GM19455 (cell line): ENCODE data around the gene BEND4.
A peak's percentile ranks its signal among the peaks of the same experiment; 100 is the strongest.
"Not testable (repeated sequence)": the region's sequence is repeated elsewhere in the genome, so short reads cannot be mapped to it uniquely, and the experiment has no call there.

ENCODE experiments used
- ATAC-seq: cut with Tn5 transposase; IDR thresholded peaks from one replicate; pipeline ENCODE4 v1.9.1; 2021; ENCODE audit not compliant: unreplicated experiment

The BEND4 gene

GRCh38 chr4:42152507-42153504 lies at the start of gene BEND4:
TSS of gene BEND4 (minus strand) at chr4:42152655. CDS start at chr4:42152143, 512 bp downstream.
- ATAC-seq: peak; percentile 5

- ATAC-seq: no peak
Observed at GRCh38 chr4:42197341-42197740, 44.9 kb upstream of the BEND4 start.

GRCh38 chr4:42172921-42173320 lies 20.5 kb upstream of the BEND4 start:
- ATAC-seq: no peak

GRCh38 chr4:42172128-42172790 lies 19.8 kb upstream of the BEND4 start:
- ATAC-seq: no peak

GRCh38 chr4:42167709-42168108 lies 15.3 kb upstream of the BEND4 start:
- peak; percentile 100 for ATAC-seq

- not testable (repeated sequence) for ATAC-seq
Observed at GRCh38 chr4:42166186-42166585, 13.7 kb upstream of the BEND4 start.

- ATAC-seq: no peak
Observed at GRCh38 chr4:42159271-42160001, 7.0 kb upstream of the BEND4 start.

GRCh38 chr4:42151568-42152506 lies 618 bp downstream of the BEND4 start:
- ATAC-seq: peak; percentile 57

- peak; percentile 13 for ATAC-seq
Observed at GRCh38 chr4:42150653-42151567, 1.5 kb downstream of the BEND4 start.

- no peak for ATAC-seq
Observed at GRCh38 chr4:42149004-42149403, 3.5 kb downstream of the BEND4 start.

GRCh38 chr4:42148425-42148824 lies 4.0 kb downstream of the BEND4 start:
- ATAC-seq: no peak

GRCh38 chr4:42144028-42144427 lies 8.4 kb downstream of the BEND4 start:
- ATAC-seq: no peak

- ATAC-seq: no peak
Observed at GRCh38 chr4:42142591-42142990, 9.9 kb downstream of the BEND4 start.

GRCh38 chr4:42136371-42136770 lies 16.1 kb downstream of the BEND4 start:
- ATAC-seq: no peak

- no peak for ATAC-seq
Observed at GRCh38 chr4:42133006-42133405, 19.4 kb downstream of the BEND4 start.

GRCh38 chr4:42132099-42132498 lies 20.4 kb downstream of the BEND4 start:
- no peak for ATAC-seq

- ATAC-seq: no peak
Observed at GRCh38 chr4:42123071-42123644, 29.3 kb downstream of the BEND4 start.

GRCh38 chr4:42122237-42122636 lies 30.2 kb downstream of the BEND4 start:
- no peak for ATAC-seq

- no peak for ATAC-seq
Observed at GRCh38 chr4:42119886-42120285, 32.6 kb downstream of the BEND4 start.
